ENCODE results near the gene GLT6D1. TPM values are rescaled to one million over a fixed set of nuclear protein-coding genes. Genes with fewer than 3 reads are reported as not detected.

Gene GLT6D1
- total and polyA plus RNA-seq, 2 of the 13 experiments (the other 11 are each of a cell fraction or from before 2014, with no cell fraction given) = not detected

DNA sequence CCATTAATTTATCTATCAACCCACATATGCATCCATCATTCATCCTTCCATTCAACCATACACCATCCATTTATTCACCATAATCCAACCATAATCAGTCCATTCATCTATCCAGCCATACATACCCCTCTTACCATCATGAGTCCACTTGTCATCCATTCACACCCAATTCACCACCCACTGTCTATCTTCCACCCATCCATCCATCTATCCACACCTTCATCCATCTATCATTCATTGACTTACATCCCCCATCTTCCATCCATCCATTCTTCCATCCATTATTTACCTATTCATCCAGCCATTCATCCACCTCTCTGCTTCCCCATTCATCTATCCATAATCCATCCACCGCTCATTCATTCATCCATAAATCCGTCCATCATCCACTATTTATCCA, 60.0 kb downstream of the GLT6D1 start:
- H3K9me3 ChIP-seq (ENCODE audit: low read length) = no peaks in the 10 kb centered on the region
- DNase-seq (ENCODE audit: low spot score) (no peak), FAIRE-seq (no peak), ATAC-seq (no peak)
- ChIA-PET POLR2A (no interaction called here), CTCF (ENCODE audit: low intra/inter-chr PET ratio, low total read pairs) (no interaction called here)
- H3K4me2 ChIP-seq (ENCODE audit: low read depth, low read length) = no peak overlapping the region
- WGBS (ENCODE audit: low lambda C conversion rate) = under 1% methylated on average over 2 of the region's 2 CpGs
- H3K9ac ChIP-seq (ENCODE audit: insufficient read depth, low read depth, low read length) = no peak overlapping the region
- intact Hi-C loops (cut with micrococcal nuclease; ENCODE audit: unreplicated experiment) = no loop called here
- in situ Hi-C loops (cut with HindIII; ENCODE audit: extremely low pct_ligation_motif_present, low pct_unique_long_range_greater_than_20kb) = no loop called here
- TF ChIP-seq MYNN (CRISPR knock-in tag; IDR thresholded peaks at IDR 0.05; ENCODE audit: low read depth) = no peak
- no peak for TF ChIP-seq ZBTB38 (CRISPR knock-in tag; IDR thresholded peaks at IDR 0.05)
- TF ChIP-seq, protein P1, sequence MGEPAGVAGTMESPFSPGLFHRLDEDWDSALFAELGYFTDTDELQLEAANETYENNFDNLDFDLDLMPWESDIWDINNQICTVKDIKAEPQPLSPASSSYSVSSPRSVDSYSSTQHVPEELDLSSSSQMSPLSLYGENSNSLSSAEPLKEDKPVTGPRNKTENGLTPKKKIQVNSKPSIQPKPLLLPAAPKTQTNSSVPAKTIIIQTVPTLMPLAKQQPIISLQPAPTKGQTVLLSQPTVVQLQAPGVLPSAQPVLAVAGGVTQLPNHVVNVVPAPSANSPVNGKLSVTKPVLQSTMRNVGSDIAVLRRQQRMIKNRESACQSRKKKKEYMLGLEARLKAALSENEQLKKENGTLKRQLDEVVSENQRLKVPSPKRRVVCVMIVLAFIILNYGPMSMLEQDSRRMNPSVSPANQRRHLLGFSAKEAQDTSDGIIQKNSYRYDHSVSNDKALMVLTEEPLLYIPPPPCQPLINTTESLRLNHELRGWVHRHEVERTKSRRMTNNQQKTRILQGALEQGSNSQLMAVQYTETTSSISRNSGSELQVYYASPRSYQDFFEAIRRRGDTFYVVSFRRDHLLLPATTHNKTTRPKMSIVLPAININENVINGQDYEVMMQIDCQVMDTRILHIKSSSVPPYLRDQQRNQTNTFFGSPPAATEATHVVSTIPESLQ (CRISPR knock-in tag; conservative IDR thresholded peaks at IDR 0.05) = no peak
- no peak for TF ChIP-seq ZNF761 (CRISPR knock-in tag; conservative IDR thresholded peaks at IDR 0.05)
- TF ChIP-seq, protein P2, sequence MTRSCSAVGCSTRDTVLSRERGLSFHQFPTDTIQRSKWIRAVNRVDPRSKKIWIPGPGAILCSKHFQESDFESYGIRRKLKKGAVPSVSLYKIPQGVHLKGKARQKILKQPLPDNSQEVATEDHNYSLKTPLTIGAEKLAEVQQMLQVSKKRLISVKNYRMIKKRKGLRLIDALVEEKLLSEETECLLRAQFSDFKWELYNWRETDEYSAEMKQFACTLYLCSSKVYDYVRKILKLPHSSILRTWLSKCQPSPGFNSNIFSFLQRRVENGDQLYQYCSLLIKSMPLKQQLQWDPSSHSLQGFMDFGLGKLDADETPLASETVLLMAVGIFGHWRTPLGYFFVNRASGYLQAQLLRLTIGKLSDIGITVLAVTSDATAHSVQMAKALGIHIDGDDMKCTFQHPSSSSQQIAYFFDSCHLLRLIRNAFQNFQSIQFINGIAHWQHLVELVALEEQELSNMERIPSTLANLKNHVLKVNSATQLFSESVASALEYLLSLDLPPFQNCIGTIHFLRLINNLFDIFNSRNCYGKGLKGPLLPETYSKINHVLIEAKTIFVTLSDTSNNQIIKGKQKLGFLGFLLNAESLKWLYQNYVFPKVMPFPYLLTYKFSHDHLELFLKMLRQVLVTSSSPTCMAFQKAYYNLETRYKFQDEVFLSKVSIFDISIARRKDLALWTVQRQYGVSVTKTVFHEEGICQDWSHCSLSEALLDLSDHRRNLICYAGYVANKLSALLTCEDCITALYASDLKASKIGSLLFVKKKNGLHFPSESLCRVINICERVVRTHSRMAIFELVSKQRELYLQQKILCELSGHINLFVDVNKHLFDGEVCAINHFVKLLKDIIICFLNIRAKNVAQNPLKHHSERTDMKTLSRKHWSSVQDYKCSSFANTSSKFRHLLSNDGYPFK (CRISPR knock-in tag; IDR thresholded peaks at IDR 0.05; ENCODE audit: borderline replicate concordance) = no peak
- no peak for TF ChIP-seq ZNF326 (CRISPR knock-in tag; IDR thresholded peaks at IDR 0.05; ENCODE audit: borderline replicate concordance)
- TF ChIP-seq KLF11 (CRISPR knock-in tag; IDR thresholded peaks at IDR 0.05) = no peak
- no peak overlapping the region for H3K4me3 ChIP-seq (replicated peaks in 1 of 3; ENCODE audit: insufficient read depth in 1 of 3, low read depth in 2 of 3, low read length in 3 of 3)
- no peaks in the 10 kb centered on the region for H4K20me1 ChIP-seq (ENCODE audit: insufficient read depth, low read length)
- H3K27ac ChIP-seq (ENCODE audit: extremely low read length, insufficient read depth, low read length) = no peak overlapping the region
- no peaks in the 10 kb centered on the region for H3K79me2 ChIP-seq (ENCODE audit: insufficient read depth, low read length)
- no peak overlapping the region for H2AFZ ChIP-seq (ENCODE audit: low read length)
- no peaks in the 10 kb centered on the region for H3K36me3 ChIP-seq (replicated peaks in 1 of 2; ENCODE audit: control insufficient read depth in 1 of 2, insufficient read depth in 2 of 2, low read length in 2 of 2)
- no peaks in the 10 kb centered on the region for H3K4me1 ChIP-seq (ENCODE audit: insufficient read depth, low read length)
- no TSS peak for BruUV-seq (replicated peaks)
- H3K27me3 ChIP-seq (ENCODE audit: control insufficient read depth in 1 of 2, insufficient read depth in 2 of 2, low read length in 2 of 2) = peaks cover 7 to 46% of the 10 kb centered on the region in 2 experiments; a peak in 4 of 5 replicates
